Glutamatergic neuron (in vitro differentiated cells): ENCODE measurements around the gene MSH5. TPM values are rescaled to one million over a fixed set of nuclear protein-coding genes. Genes with fewer than 3 reads are reported as not detected.

Experiments
- DNase-seq: peaks from one replicate; pipeline ENCODE4 v3.0.0; 2022
- H3K27ac Mint-ChIP-seq: one replicate; pipeline ENCODE4 v1.8.0; 2020; ENCODE audit warnings: mild to moderate bottlenecking, mixed read lengths, inconsistent platforms; ENCODE audit not compliant: unreplicated experiment
- H3K27me3 Mint-ChIP-seq: one replicate; pipeline ENCODE4 v1.8.0; 2020; ENCODE audit warnings: mild to moderate bottlenecking, moderate library complexity, mixed read lengths, inconsistent platforms; ENCODE audit not compliant: unreplicated experiment
- H3K36me3 Mint-ChIP-seq: one replicate; pipeline ENCODE4 v1.8.0; 2020; ENCODE audit warnings: mild to moderate bottlenecking, mixed read lengths, inconsistent platforms; ENCODE audit not compliant: unreplicated experiment
- H3K4me1 Mint-ChIP-seq: one replicate; pipeline ENCODE4 v1.8.0; 2020; ENCODE audit warnings: mild to moderate bottlenecking, low read depth, mixed read lengths, inconsistent platforms; ENCODE audit not compliant: unreplicated experiment
- H3K4me3 Mint-ChIP-seq: one replicate; pipeline ENCODE4 v1.8.0; 2020; ENCODE audit warnings: mild to moderate bottlenecking, mixed read lengths, inconsistent platforms; ENCODE audit not compliant: unreplicated experiment
- H3K9me3 Mint-ChIP-seq: one replicate; pipeline ENCODE4 v1.8.0; 2020; ENCODE audit warnings: mild to moderate bottlenecking, moderate library complexity, mixed read lengths, inconsistent platforms; ENCODE audit not compliant: unreplicated experiment
- total RNA-seq: library from RNA; stranded (reverse); fragmentation: NEBNext Ultra II Directional; extraction: Animal tissue kit (Norgen Biotek cat#: 25700); gene quantifications from one replicate; pipeline ENCODE4 v1.2.1, GENCODE V29; 2021; ENCODE audit not compliant: unreplicated experiment
- TF ChIP-seq, protein P1 (sequence below): fragments of 200-600 bp; sonication (generic); IDR thresholded peaks from one replicate; pipeline ENCODE4 v1.5.0; 2021; ENCODE audit not compliant: partially characterized antibody, unreplicated experiment

MSH5 gene
- total RNA-seq, 1 donor from 2014 or later: 25.7 TPM

DNA sequence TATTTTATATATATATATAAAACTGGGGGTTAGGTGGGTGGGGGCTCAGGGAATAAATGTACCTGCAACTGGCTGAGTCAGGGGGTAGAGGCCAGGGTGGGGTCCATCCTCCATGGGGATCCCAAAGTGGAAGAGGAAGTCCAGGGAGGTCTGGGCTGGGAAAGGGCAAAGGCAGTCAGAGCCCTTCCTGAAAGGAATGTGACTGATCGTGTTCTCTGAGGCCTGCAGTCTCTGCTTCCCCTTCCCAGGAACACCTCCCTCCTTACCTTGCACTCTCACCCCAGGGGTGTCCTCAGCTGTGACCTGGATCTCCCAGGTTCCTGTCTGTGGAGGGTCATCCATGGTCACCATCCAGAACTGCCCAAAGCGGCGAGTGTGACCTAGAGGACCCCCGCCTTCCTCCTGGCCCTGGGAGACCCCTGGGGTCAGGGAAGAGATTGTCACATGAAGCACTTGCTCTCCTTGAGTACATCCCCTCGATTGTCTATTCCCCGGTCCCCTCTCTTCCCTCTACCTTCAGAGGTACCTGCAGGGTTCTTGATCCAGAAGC is 27.4 kb downstream of the MSH5 start:
- Mint-ChIP-seq H3K4me3 (no peak overlapping the region), H3K4me1 (peaks cover 5% of the 10 kb centered on the region), H3K27me3 (peaks cover 2% of the 10 kb centered on the region), H3K27ac (no peak overlapping the region), H3K36me3 (no peaks in the 10 kb centered on the region), H3K9me3 (no peaks in the 10 kb centered on the region)
- DNase-seq: no peak
- TF ChIP-seq, protein P1, sequence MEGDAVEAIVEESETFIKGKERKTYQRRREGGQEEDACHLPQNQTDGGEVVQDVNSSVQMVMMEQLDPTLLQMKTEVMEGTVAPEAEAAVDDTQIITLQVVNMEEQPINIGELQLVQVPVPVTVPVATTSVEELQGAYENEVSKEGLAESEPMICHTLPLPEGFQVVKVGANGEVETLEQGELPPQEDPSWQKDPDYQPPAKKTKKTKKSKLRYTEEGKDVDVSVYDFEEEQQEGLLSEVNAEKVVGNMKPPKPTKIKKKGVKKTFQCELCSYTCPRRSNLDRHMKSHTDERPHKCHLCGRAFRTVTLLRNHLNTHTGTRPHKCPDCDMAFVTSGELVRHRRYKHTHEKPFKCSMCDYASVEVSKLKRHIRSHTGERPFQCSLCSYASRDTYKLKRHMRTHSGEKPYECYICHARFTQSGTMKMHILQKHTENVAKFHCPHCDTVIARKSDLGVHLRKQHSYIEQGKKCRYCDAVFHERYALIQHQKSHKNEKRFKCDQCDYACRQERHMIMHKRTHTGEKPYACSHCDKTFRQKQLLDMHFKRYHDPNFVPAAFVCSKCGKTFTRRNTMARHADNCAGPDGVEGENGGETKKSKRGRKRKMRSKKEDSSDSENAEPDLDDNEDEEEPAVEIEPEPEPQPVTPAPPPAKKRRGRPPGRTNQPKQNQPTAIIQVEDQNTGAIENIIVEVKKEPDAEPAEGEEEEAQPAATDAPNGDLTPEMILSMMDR: no peak

DNA sequence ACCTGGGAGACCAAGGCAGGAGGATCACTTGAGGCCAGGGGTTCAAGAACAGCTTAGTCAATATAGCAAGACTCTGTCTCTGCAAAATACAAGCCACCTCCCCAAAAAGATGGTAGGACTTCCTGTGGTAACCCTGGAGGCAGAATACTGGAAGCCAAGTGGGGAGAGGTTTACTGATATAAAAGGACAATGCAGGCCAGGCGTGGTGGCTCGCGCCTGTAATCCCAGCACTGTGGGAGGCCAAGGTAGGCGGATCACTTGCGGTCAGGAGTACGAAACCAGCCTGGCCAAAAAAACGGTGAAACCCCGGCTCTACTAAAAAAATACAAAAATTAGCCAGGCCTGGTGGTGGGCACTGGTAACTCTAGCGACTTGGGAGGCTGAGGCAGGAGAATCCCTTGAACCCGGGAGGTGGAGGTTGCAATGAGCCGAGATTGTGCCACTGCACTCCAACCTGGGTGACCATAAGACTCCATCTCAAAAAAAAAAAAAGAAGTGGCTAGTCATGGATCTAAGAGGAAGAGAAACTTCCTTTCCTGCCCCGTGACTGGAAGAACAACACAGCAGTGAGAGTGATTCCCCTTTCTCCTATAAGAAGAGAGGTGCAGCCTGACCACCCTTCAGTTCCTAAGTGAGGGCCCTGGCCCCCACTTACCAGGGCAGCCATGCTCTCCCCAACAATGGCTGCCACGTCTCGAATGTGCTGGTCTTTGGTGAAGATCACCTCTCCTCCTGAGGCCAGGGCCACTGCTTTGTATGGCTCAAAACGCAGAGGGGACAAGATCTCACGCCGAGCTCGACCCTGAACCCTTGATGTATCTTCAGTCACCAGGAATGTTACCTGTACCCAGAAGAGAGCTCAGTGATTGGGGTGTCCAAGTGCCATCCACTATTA is 28.8 kb downstream of the MSH5 start:
- DNase-seq: no peak
- Mint-ChIP-seq H3K36me3 (no peaks in the 10 kb centered on the region), H3K27ac (no peak overlapping the region), H3K9me3 (no peaks in the 10 kb centered on the region), H3K27me3 (no peaks in the 10 kb centered on the region), H3K4me1 (peaks cover 3% of the 10 kb centered on the region), H3K4me3 (no peak overlapping the region)
- TF ChIP-seq, protein P1: no peak

DNA sequence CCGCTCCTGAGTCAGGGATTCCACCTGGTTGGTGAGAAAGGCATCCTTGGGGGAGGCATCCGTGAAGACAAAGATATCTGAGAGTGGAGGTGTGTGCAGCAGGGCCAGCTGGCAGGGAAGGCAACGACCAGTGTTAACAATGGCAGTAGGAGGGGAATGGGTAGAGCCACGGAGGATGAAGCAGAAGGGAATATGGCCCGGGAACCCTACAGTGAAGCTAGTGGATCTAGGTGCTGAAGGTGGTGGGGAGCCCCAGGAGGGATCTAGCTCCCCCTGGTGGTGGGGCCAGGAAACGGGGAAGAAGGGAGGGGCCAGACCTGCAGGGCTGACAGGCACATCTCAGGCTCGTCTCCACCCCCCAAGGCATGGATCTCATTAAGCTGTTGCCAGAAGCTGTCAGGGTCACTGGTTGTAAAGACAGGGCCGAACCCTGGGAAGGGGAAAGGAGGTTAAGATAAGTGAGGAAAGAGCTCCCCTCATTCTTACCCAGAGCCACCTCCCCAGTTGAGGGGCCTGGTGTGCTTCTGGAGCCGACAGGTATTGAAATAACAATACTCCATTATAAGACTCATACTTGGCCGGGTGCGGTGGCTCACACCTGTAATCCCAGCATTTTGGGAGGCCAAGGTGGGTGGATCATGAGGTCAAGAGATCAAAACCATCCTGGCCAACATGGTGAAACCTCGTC is 30.0 kb downstream of the MSH5 start:
- H3K9me3 Mint-ChIP-seq: no peaks in the 10 kb centered on the region
- H3K4me1 Mint-ChIP-seq: no peaks in the 10 kb centered on the region
- H3K36me3 Mint-ChIP-seq: no peaks in the 10 kb centered on the region
- DNase-seq: peak; percentile 56
- TF ChIP-seq, protein P1: peak; percentile 60
- no peak overlapping the region for H3K4me3 Mint-ChIP-seq
- no peaks in the 10 kb centered on the region for H3K27me3 Mint-ChIP-seq
- no peak overlapping the region for H3K27ac Mint-ChIP-seq

DNA sequence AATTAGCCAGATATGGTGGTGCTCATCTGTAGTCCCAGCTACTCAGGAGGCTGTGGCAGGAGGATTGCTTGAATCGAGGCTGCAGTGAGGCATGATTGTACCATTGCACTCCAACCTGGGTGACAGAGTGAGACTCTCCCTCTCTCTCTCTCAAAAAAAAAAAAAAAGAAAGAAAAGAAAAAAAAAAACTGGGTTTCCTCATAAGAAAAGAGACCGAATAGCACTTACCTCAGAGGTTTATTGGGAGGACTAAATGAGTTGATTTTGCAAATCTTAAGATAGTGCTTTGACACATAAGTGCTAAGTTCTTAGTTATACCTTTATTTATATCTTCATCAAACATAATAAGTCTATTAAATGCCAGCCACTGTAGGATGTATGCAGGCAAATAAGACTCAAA is 31.1 kb downstream of the MSH5 start:
- H3K27me3 Mint-ChIP-seq: no peaks in the 10 kb centered on the region
- no peak overlapping the region for H3K4me3 Mint-ChIP-seq
- H3K27ac Mint-ChIP-seq: no peak overlapping the region
- DNase-seq: no peak
- no peaks in the 10 kb centered on the region for H3K9me3 Mint-ChIP-seq
- no peaks in the 10 kb centered on the region for H3K36me3 Mint-ChIP-seq
- TF ChIP-seq, protein P1: no peak
- no peaks in the 10 kb centered on the region for H3K4me1 Mint-ChIP-seq
